GM19372 (cell line): ENCODE results near the gene BMP8A.
"Not testable (repeated sequence)": the region's sequence is repeated elsewhere in the genome, so short reads cannot be mapped to it uniquely, and the experiment has no call there.

Experiments used
- ATAC-seq: cut with Tn5 transposase; IDR thresholded peaks from one replicate; pipeline ENCODE4 v1.9.1; 2021; ENCODE audit warnings: mild to moderate bottlenecking, low read depth, moderate library complexity; ENCODE audit not compliant: unreplicated experiment

The BMP8A gene

GRCh38 chr1:39491146-39491921, at the start of gene BMP8A:
BMP8A (plus strand) TSS chr1:39491636; CDS start chr1:39491992, 356 bp downstream.
- ATAC-seq: peak; percentile 76

- ATAC-seq: no peak
Measured at GRCh38 chr1:39441797-39442196, 49.6 kb upstream of the BMP8A start.

GRCh38 chr1:39445573-39445972, 45.9 kb upstream of the BMP8A start:
- ATAC-seq: no peak

GRCh38 chr1:39446986-39447567, 44.4 kb upstream of the BMP8A start:
- no peak for ATAC-seq

GRCh38 chr1:39450041-39450440, 41.4 kb upstream of the BMP8A start:
- not testable (repeated sequence) for ATAC-seq

- ATAC-seq: no peak
Measured at GRCh38 chr1:39450956-39451606, 40.4 kb upstream of the BMP8A start.

GRCh38 chr1:39452081-39452480, 39.4 kb upstream of the BMP8A start:
- ATAC-seq: no peak

GRCh38 chr1:39452540-39452939, 38.9 kb upstream of the BMP8A start:
- no peak for ATAC-seq

- ATAC-seq: no peak
Measured at GRCh38 chr1:39453603-39454002, 37.8 kb upstream of the BMP8A start.

GRCh38 chr1:39458991-39459390, 32.4 kb upstream of the BMP8A start:
- ATAC-seq: no peak

- no peak for ATAC-seq
Measured at GRCh38 chr1:39462074-39462473, 29.4 kb upstream of the BMP8A start.

GRCh38 chr1:39466413-39467107, 24.9 kb upstream of the BMP8A start:
- no peak for ATAC-seq

GRCh38 chr1:39467108-39467720, 24.2 kb upstream of the BMP8A start:
- not testable (repeated sequence) for ATAC-seq

- no peak for ATAC-seq
Measured at GRCh38 chr1:39469150-39469549, 22.3 kb upstream of the BMP8A start.

- no peak for ATAC-seq
Measured at GRCh38 chr1:39470040-39470439, 21.4 kb upstream of the BMP8A start.

- ATAC-seq: no peak
Measured at GRCh38 chr1:39472826-39473225, 18.6 kb upstream of the BMP8A start.

GRCh38 chr1:39473324-39473723, 18.1 kb upstream of the BMP8A start:
- no peak for ATAC-seq

- no peak for ATAC-seq
Measured at GRCh38 chr1:39474810-39475209, 16.6 kb upstream of the BMP8A start.

GRCh38 chr1:39475551-39475950, 15.9 kb upstream of the BMP8A start:
- ATAC-seq: not testable (repeated sequence)

- ATAC-seq: no peak
Measured at GRCh38 chr1:39478126-39478915, 13.1 kb upstream of the BMP8A start.
